Nephron (organoid): ENCODE measurements around the gene NUP85.
A peak's percentile ranks its signal among the peaks of the same experiment; 100 is the strongest.

ENCODE experiments used
- H3K27ac Mint-ChIP-seq, 3 experiments: 2 replicates each; pipeline ENCODE4 v1.8.0; 2020; ENCODE audit warnings: mixed read lengths in 3 of 3, mild to moderate bottlenecking in 2 of 3, moderate library complexity in 1 of 3
- H3K27me3 Mint-ChIP-seq: 2 replicates; pipeline ENCODE4 v1.8.0; 2021; ENCODE audit warnings: low read depth, mild to moderate bottlenecking, moderate library complexity, mixed read lengths
- H3K36me3 Mint-ChIP-seq: 2 replicates; pipeline ENCODE4 v1.8.0; 2020; ENCODE audit warnings: low read depth, mixed read lengths
- H3K4me1 Mint-ChIP-seq: 2 replicates; pipeline ENCODE4 v1.8.0; 2020; ENCODE audit warnings: mixed read lengths
- H3K4me3 Mint-ChIP-seq, 3 experiments: 2 replicates each; pipeline ENCODE4 v1.8.0; 2020; ENCODE audit warnings: mild to moderate bottlenecking in 3 of 3, mixed read lengths in 3 of 3, moderate library complexity in 2 of 3
- H3K9me3 Mint-ChIP-seq: 2 replicates; pipeline ENCODE4 v1.8.0; 2020; ENCODE audit warnings: mixed read lengths
- TF ChIP-seq, protein P1 (sequence below), 3 experiments: fragments of 200-600 bp; sonication (generic); IDR thresholded peaks; one replicate each; pipeline ENCODE4 v1.5.0; 2021; ENCODE audit warnings: antibody characterized with exemption in 3 of 3; ENCODE audit not compliant: unreplicated experiment in 3 of 3

The NUP85 gene

DNA sequence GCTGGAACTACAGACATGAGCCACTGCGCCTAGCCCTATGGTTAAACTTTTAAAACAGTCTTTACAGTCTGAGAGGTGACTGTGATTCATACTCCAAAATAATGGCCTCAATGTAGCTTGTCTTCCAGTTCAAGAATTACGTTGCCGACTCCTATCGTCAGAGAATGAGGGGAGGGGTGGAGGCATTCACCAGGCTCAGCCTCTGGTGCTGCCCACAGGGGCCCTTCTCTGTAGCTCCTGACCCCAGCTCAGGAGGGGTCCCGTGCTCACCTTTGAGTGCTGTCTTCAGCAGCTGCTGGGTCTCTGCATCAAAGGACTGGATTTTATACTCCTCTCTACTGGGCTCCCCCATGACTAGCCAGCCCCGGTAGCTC lies 64.4 kb downstream of the NUP85 start:
- H3K36me3 Mint-ChIP-seq: peaks cover 14% of the 10 kb centered on the region
- H3K27ac Mint-ChIP-seq: peak overlapping the region in 2 of 3 experiments; percentile 59 to 79
- no peaks in the 10 kb centered on the region for H3K9me3 Mint-ChIP-seq
- peaks cover 7% of the 10 kb centered on the region for H3K27me3 Mint-ChIP-seq
- peak overlapping the region; percentile 86 to 93 (median 92) for H3K4me3 Mint-ChIP-seq
- TF ChIP-seq, protein P1, sequence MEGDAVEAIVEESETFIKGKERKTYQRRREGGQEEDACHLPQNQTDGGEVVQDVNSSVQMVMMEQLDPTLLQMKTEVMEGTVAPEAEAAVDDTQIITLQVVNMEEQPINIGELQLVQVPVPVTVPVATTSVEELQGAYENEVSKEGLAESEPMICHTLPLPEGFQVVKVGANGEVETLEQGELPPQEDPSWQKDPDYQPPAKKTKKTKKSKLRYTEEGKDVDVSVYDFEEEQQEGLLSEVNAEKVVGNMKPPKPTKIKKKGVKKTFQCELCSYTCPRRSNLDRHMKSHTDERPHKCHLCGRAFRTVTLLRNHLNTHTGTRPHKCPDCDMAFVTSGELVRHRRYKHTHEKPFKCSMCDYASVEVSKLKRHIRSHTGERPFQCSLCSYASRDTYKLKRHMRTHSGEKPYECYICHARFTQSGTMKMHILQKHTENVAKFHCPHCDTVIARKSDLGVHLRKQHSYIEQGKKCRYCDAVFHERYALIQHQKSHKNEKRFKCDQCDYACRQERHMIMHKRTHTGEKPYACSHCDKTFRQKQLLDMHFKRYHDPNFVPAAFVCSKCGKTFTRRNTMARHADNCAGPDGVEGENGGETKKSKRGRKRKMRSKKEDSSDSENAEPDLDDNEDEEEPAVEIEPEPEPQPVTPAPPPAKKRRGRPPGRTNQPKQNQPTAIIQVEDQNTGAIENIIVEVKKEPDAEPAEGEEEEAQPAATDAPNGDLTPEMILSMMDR (IDR thresholded peaks at IDR 0.05; ENCODE audit: unreplicated experiment in 3 of 3): no peak
- H3K4me1 Mint-ChIP-seq: peaks cover 28% of the 10 kb centered on the region

DNA sequence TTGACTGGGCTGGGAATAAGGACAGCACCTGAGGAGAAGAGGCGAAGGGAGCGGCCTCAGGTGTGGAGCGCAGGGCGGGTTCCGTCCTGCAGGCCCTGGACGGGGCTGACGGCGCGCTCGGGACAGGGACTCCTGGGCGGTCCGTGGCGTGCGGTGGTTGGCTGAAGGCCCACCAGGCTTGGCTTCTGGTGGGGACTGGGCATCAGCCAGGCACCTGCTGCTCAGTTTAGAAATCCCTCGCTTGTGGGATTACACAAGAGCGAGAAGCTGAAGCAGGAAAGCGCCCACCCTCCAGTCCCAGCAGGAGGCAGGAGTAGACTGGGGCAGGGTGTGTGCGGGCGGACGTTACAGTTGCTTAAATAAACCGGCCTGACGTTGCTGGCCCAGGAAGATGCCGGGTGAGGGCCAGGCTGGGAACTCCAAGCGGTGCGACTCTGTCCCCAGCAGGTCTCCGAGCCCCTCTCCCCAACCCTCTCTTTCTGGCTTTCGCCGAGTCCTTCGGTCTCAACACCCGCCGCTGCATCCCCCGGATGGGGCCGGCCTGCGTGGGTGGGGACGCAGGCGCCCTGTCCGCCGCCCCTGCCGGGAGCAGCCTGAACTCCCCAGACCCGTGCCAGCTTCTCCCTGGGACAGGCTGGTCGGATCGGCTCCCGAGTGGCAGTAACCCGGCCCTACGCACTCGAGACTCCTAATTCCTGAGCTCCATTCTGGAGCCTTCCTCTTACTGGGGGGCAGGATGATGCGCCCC lies 64.9 kb downstream of the NUP85 start:
- Mint-ChIP-seq H3K27me3 (peaks cover 7% of the 10 kb centered on the region), H3K4me3 (peak overlapping the region; percentile 86 to 93 (median 92)), H3K4me1 (peaks cover 28% of the 10 kb centered on the region), H3K9me3 (no peaks in the 10 kb centered on the region), H3K36me3 (peaks cover 12% of the 10 kb centered on the region), H3K27ac (peak overlapping the region in 2 of 3 experiments; percentile 79 to 83)
- TF ChIP-seq, protein P1 (IDR thresholded peaks at IDR 0.05; ENCODE audit: unreplicated experiment in 3 of 3): peak in 2 of 3 experiments; percentile 30 to 31

DNA sequence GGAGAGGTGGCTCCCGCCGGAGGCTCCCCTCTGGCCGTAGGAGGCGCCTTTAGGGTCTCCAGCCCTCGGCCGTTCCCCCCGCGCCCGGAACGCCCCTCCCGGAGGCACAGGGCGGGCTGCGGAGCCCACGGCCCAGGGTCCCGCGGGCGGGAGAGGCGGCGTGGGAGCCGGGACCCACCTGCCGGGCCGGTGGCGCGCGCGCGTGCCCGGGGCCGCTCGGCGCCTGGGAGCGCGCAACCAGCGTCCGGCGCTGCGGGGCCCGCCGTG lies 65.4 kb downstream of the NUP85 start, which contains the start of gene MIF4GD:
Gene MIF4GD (minus strand): TSS at position 266 of the 267 bp plus-strand sequence. CDS start 1,036 bp downstream, outside the sequence.
- Mint-ChIP-seq H3K27ac (peak within 1 kb of the TSS in 2 of 3 experiments; percentile 79 to 83), H3K36me3 (peaks cover 9% of the 10 kb centered on the region), H3K4me1 (peaks cover 28% of the 10 kb centered on the region), H3K9me3 (no peaks in the 10 kb centered on the region), H3K4me3 (peak within 1 kb of the TSS; percentile 86 to 93 (median 92)), H3K27me3 (peaks cover 7% of the 10 kb centered on the region)
- TF ChIP-seq, protein P1 (IDR thresholded peaks at IDR 0.05; ENCODE audit: unreplicated experiment in 3 of 3): no peak

GRCh38 chr17:75271233-75271954 lies 65.9 kb downstream of the NUP85 start:
- no peak overlapping the region for H3K27ac Mint-ChIP-seq
- H3K36me3 Mint-ChIP-seq: peaks cover 6% of the 10 kb centered on the region
- TF ChIP-seq, protein P1 (IDR thresholded peaks at IDR 0.05; ENCODE audit: unreplicated experiment in 3 of 3): peak; percentile 71 to 80 (median 78)
- peaks cover 7% of the 10 kb centered on the region for H3K27me3 Mint-ChIP-seq
- H3K4me3 Mint-ChIP-seq: peak overlapping the region; percentile 73 to 84 (median 79)
- no peaks in the 10 kb centered on the region for H3K9me3 Mint-ChIP-seq
- H3K4me1 Mint-ChIP-seq: peaks cover 28% of the 10 kb centered on the region

- no peaks in the 10 kb centered on the region for H3K9me3 Mint-ChIP-seq
- TF ChIP-seq, protein P1 (IDR thresholded peaks at IDR 0.05; ENCODE audit: unreplicated experiment in 3 of 3): no peak
- H3K4me3 Mint-ChIP-seq: peak overlapping the region; percentile 73 to 84 (median 79)
- peaks cover 23% of the 10 kb centered on the region for H3K4me1 Mint-ChIP-seq
- H3K36me3 Mint-ChIP-seq: peaks cover under 1% of the 10 kb centered on the region
- H3K27ac Mint-ChIP-seq: peak overlapping the region in 1 of 3 experiments; percentile 30
- H3K27me3 Mint-ChIP-seq: peaks cover 7% of the 10 kb centered on the region
These were observed 66.7 kb downstream of the NUP85 start for GRCh38 chr17:75271955-75272847.
